ENCODE results near the gene SIRT2.

The SIRT2 gene

DNA sequence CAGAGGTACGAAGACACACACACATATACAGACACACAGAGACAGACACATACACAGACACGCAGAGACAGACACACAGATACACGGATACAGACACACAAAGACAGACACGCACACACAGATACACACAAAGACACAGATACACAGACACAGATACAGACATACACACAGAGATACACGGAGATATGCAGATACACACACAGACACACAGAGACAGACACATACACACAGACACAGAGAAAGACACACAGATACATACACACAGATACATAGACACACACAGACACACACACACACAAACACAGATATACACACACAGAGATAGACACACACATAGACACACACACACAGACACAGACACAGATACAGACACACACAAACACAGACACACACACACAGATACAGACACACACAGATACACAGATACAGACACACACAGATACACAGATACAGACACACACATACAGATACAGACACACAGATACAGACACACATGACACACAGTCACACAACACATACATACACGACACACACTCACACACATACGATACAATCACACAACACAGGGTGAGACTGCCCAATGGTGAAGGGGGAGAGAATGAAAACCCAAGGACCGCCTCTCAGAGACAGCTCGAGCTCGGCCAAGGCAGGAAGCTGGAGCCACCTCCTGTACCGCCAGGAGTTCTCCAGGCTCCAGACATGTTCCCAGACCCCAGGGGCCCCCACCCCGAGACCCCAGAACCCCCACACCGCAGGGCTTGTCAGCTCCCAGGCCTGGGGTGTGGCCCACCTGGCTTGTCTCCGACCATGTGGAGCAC is 21.4 kb upstream of the SIRT2 start:
- no peak for DNase-seq (ENCODE audit: low read depth)

DNA sequence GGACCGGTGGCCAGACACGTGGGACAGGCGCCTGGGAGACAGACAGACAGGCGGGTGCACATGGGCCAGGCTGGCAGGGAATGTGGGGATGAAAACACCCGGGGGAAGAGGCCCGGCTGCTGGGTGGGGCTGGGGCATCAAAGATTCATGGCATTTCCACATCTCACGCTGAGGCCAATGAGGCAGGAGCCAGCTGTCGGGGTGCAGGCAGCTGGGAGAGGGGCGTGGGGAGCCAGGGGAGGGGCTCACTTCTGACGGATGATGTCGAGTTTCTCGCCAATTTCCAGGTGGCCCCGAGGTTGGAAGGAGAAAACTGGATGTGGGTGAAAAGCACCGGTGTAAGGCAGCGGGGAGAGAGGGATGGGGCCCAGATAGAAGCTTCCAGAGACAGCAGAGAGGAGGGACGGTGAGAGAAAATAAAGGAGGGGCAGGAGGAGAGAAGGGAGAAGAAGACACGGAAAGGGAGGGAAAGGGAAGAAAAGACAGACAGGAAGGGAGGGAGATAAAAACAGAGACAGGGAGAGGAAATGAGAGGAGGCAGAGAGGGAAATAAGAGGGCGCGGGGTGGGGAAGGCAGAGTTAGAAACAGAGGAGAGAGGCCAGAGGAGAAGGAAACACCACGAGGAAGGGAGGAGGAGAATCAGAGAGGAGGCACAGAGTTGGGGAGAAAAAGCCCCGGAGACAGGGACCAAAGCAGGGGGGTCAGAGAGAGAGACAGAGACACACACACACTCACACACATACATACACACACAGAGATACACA is 20.6 kb upstream of the SIRT2 start:
- DNase-seq (ENCODE audit: low read depth), result no peak

DNA sequence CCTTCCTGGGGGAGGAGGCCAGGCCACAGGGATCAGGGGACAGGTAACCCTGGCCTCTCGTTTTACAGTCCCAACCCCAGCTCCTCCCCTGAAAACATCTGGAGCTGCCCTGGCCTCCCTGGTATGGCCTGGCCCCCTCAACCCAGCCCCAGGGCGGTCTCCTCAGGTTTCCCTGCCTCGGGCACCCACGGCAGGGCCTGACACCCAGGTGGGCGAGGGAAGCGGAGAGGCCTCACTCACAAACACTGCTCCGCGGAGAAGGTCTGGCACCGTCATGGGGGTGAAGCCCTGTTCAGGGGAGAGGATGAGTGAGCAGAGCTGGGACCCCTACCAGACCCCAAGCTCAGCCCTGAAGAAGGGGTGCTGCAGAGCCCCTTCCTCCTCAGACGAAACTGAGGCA is 19.1 kb upstream of the SIRT2 start:
- DNase-seq (ENCODE audit: low read depth), result no peak

DNA sequence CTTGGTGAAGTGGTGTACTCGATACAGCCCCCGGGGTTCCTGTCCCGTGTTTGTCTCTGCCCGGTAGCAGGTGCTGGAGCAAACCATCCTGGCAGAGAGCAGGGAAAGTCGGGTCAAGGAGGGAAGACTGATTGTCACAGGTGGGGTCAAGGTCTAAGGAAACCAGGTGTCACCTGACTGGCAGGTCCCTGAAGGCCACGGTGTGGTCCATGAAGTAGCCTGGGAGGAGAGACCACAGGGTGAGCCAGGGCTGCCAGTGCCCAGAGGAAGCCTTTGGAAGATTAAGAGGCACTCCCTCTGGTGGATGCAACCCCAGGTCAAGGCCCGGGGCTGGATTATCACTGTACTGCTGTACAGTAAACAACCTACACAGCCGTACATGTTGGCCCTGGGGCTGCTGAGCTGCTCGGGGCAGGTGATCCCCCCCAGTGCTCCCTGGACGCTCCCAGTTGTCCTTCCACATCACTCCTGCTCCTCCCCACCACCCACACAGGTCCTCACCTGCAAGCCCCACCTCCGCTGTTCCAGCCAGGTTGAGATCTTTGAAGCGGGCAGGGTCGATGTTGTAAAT is 18.6 kb upstream of the SIRT2 start:
- DNase-seq (ENCODE audit: low read depth), result no peak

DNA sequence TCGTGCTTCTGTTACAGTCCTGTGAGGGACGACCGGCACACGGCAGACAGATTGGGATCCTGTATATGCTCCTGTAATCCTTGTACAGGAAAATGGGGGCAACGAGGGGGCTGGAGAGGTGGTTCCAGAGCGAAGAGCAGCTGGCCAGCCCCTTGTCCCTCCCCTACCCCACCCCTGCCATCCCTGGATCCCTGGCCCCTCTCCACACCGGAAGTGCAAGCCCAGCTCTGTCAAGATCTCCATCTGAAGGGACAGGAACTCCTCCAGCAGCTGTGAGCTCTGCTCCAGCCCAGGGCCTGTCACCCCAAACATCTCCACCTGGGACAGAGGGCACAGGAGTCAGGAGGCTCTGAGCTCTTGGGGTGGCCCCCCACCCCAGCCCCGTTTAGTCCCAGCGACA is 18.1 kb upstream of the SIRT2 start:
- no peak for DNase-seq (ENCODE audit: low read depth)

DNA sequence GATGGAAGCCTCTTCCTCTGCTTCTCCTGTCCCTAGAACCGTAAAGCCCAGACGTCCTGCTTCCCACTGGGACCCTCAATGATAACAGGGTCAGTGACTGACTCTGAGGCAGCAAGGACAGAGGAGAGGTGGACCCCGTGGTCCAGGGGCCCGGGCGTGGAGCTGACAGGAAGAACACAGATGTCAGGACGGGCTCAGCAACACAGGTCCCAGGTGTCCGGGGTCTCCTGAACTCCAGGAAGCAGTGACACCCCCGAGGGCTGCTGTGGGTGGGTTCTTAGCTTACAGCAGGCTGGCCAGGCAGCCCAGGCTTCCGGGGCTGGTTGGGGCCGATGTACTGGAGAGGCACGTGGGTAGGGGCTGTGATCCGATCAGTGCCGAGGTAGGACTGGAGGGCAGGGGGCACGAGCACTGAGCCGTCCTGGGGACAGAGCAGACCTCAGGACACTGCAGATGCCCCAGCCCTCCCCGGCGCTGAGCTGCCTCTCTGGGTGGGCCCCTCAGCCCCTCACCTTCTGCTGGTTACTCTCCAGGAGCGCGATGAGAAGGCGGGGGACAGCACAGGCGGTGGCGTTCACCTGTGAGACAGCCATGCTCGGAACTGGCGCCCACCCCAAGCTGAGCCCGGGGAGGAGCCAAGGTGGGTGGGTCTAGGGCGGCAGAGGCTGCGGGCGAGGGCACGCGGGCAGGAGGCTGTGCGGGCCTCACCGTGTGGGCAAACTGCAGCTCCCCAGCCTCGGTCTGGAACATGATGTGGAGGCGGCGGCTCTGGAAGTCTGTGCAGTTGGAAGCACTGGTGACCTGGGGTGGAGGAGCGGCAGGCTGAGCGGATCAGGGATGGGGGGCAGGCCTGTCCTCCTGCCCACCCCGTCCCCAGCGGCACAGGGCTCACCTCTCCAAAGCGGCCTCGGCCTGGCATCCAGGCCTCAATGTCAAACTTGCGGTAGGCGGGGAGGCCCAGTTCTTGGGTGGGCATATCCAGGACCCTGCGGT is 16.2 kb upstream of the SIRT2 start:
- DNase-seq (ENCODE audit: low read depth), result no peak

DNA sequence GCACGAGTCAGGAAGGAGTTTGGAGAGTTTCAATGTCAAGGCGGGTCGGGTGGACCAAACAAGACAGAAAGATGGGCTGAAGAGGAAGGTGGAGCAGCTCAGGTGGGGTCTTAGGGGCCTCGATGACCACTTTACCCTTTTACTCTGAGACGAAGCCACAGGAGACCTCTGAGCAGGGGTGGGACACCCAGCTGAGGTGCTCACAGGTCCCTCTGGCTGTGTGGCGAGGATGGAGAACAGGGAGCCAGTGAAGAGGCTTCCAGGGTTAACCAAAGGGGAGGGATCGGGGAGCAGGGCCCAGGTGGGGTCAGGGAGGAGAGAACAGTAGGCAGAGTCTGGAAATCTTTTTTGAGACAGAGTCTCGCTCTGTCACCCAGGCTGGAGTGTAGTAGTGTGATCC is 14.5 kb upstream of the SIRT2 start:
- no peak for DNase-seq (ENCODE audit: low read depth)

DNA sequence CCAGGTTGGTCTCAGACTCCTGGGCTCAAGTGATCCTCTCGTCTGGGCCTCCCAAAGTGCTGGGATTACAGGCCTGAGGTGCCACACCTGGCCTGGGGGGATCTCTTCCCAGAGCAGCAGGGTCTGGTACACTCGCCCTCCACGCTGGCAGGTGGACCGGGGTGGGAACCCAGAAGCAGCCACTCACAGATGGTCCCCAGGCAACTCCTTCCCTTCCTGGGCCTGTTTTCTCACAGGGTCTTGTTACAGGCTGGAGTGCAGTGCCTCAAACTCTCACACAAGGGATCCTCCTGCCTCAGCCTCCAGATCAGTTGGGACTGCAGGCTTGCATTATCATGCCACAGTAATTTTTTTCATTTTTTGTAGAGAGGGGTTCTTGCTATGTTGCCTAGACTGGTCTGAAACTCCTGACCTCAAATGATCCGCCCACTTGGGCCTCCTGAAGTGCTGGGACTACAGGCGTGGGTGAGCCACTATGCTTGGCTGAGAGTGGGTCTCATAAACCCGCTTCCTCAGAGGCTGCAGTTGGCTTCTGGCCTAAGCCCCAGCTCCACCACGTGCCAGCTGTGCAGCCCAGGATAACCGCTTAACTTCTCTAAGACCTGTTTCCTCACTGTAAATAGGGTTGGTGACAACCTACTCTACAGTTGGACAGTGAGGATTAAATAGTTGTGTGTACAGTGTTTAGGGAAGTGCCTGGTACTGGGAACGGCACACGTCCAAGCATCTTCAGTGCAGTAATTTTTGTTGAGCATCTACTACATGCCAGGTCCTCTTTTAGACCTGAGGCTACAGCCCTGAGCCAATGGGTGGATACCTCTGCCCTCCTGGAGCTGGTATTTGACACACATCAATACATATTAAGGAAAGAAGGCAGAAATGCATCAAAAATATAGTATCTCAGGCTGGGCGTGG is 13.4 kb upstream of the SIRT2 start:
- DNase-seq (ENCODE audit: low read depth), result no peak

DNA sequence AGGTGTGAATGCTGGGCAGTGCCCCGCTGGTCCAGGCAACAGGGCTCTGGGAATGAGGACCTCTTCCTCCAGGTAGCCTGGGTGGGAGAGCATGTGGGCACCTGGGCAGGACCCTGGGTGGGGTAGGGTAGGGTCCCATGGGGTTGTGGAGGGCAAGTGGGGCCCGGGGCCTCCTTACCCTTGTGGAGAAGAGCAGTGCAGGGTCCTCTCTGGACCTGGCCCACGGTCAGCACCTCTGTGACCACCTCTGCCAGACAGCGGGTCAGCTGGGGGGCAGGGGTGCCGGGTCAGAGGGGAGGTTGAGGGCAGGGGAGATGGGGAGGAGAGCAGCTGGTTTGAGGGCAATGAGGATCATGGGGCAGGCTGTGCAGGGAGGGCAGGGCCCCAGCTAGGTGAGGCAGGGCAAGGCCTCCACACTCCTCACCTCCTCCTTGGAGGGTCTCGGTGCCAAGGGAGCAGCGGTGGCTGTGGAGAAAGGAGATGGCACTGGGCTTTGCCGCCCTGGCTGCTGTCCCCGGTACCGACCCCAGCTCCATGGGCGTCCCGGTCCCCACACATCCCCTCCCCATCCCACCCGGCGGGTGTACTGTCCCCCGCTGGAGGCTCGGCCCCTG is 12.1 kb upstream of the SIRT2 start:
- no peak for DNase-seq (ENCODE audit: low read depth)

DNA sequence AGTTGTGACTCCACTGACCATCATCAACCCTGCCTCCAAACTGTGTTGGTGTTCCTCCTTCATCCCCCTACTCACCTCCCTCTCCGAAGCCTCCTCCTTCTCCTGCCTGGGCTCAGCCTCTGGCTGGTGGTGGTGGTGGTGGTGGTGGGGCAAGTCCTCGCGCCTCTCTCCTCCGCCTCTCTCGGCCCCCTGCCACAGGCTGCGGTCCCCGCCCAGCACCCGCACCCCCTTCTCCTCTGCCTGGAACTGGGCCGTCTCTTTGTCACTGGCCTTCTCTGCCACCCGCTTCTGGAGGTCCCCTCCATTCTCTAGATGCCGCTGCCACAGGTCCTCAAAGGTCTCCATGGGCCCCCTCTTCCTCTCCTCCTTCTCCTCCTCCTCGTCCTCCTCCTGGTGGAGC is 11.1 kb upstream of the SIRT2 start:
- DNase-seq (ENCODE audit: low read depth), result no peak

DNA sequence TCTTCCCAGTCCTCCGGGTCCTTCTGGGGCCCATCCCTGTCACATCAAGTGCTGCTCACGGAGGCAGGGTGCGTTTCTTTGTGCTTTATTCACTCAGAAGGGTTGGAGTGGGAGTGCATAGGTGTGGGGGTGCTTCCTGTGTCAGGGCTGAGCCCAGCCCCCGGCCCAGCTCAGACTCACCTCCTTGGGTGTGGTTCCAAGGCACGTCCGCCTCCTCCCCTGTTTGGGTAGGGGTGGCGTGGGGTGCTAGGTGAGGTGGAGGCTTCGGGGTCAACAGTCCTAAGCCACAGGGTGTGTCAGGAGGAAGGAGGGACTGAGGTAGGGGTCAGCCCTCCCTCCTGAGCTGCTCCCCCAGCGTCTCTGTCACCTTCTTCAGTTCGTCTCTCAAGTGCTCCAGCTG is 9.5 kb upstream of the SIRT2 start:
- DNase-seq (ENCODE audit: low read depth), result no peak

DNA sequence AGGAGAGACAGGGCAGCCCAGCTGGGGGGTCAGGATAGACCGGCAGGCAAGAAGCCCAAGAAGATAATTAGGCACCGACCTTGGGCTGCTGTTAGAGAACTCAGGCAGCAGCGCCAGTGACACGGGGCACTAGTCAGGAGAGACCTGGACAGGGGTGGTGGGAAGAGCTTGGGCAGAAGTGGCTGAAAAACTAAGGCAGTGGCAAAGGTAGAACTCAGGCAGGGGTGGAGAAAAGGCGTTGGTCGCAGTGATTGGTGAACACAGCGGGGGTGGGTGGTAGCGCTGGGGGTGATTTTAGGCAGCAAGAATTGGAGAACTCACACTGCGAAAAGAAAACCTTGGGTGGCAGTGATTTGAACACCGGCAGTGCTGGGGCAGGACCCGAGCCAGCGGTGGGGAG is 8.3 kb upstream of the SIRT2 start:
- DNase-seq (ENCODE audit: low read depth), result no peak

DNA sequence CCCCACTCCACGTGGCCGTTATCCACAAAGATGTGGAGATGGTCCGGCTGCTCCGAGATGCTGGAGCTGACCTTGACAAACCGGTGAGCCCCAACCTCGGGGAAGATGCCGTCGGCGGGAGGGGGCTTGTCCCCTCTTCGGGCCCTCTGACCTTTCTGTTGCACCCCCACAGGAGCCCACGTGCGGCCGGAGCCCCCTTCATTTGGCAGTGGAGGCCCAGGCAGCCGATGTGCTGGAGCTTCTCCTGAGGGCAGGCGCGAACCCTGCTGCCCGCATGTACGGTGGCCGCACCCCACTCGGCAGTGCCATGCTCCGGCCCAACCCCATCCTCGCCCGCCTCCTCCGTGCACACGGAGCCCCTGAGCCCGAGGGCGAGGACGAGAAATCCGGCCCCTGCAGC is 7.8 kb upstream of the SIRT2 start:
- DNase-seq (ENCODE audit: low read depth), result no peak

DNA sequence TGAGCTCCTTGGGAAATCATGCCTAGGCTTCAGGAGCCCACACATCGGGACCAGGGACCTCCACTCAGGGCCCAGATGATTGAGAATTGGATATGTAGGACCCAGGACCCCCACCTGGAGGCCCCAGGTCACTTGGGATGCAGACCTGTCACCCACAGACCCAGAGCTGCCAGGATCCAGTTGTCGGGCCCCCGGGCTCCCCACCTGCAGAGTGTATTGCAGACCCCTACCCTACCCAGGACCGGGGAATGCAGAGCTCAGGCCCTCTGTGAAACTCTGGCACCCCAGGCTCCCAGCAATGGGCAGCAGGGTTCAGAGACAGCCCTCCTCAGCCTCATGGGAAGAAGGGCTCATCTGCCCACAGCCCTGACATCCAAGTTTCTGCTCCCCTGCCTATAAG is 6.2 kb upstream of the SIRT2 start:
- no peak for DNase-seq (ENCODE audit: low read depth)

DNA sequence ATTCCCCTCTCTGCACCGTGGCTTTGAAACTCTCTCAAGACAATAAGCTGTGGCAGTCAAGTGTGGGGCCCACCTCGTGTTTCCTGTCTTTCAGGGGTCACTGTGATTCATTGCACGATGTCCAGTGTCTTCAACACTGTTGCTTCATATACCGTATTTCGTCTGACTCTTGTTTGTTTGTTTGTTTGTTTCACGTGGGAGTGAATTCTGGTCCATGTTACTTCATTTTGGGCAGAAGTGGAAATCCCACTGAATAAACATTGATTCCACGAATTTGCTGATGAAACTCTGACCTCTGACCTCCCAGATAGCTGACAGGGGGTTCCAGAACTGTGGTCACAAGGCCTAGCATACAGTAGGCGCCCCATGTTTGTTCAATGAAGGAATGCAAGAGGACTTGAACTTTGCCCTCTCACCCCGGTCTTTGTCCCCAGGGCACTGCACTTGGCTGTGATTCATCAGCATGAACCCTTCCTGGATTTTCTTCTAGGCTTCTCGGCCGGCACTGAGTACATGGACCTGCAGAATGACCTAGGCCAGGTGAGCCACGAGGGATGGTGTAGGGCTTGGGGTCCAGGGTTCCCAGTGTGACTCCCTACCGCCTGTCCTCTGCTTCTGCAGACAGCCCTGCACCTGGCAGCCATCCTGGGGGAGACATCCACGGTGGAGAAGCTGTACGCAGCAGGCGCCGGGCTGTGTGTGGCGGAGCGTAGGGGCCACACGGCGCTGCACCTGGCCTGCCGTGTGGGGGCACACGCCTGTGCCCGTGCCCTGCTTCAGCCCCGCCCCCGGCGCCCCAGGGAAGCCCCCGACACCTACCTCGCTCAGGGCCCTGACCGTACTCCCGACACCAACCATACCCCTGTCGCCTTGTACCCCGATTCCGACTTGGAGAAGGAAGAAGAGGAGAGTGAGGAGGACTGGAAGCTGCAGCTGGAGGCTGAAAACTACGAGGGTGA is 5.4 kb upstream of the SIRT2 start:
- no peak for DNase-seq (ENCODE audit: low read depth)

DNA sequence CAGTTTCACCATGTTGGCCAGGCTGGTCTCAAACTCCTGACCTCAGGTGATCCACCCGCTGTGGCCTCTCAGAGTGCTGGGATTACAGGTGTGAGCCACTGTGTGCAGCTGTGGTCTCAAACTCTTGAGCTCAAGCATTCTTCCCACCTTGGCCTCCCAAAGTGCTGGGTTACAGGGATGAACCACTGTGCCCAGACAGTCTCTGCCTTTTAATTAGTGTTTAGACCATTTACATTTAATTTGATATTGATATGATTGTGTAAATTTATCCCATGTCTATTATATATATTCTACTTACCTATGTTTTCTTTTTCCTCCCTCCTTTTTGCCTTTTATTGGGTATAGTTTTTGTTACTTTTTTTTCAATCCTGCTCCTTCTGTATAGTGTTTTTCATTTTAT is 2.3 kb upstream of the SIRT2 start:
- no peak for DNase-seq (ENCODE audit: low read depth)

DNA sequence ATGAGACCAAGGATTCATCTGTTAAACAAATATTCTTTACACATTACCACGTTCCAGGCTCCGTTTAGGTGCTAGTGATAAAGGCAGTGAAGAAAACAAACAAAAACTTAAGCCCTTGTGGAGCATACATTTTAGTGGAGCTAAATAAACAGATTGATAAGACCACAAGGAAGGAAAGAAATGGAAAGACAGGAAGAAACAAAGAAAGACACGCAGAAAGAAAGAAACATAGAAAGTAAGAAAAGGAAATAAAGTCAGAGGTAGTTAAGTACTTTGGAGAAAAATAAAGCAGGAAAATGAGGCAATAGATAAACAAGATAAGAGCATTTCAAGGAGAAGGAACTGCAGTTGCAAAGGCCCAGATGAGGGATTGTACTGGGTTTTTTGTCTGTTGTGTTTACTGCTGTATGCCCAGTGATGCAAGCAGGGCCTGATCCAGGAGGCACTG is 1.3 kb upstream of the SIRT2 start:
- DNase-seq (ENCODE audit: low read depth), result no peak

DNA sequence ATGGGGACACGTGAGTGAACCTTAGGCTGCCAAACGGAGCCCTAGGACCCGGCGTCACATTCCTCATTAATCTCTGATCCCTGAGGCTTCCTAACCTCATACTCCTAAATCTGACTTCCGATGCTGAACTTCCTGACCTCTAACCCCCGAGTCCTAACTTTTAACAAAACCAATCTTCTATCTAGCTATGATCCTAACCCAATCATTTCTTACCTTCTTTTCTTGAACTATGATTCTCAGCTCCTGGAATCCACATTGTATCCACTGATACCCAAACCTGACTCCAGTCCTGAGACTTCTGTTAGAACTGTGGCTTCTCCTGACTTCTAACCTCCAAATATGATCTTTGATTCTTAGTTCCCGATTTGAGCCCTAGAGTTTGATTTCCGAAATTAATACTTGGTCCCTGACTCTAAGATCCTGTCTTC is 798 bp upstream of the SIRT2 start:
- DNase-seq (ENCODE audit: low read depth), result no peak

DNA sequence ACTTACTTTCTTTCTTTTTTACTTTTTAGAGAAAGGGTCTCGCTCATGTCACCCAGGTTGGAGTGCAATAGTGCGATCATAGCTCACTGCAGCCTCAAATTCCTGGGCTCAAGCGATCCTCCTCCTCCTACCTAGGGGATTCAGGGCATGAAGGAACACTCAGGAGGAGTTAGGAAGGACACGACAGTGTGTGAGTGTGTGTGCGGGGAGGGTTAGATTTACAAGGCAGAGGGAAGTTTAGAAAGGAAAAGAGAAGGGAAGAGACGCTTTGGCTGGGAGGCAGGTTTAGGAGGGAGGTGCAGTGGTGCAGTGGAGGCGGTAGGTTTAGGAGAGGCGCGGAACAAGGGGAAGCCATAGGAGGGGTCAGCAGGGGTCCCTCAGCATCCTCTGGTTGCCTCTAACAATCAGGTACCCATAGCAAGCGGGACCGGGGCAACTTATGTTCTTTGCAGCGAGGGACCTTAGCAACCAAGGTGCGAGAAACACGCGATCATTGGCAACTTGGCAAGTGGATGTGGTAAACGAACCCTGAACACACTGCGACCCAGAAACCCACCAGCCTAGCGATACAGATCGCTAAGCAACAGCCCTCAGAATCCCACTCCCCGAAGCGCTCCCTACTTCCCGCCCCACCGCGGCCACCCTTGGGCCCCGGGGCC is 501 bp downstream of the SIRT2 start:
- no peak for DNase-seq (ENCODE audit: low read depth)
